HG02884 (cell line): Measurements from ENCODE around the gene ACAP3.

Experiments used
- ATAC-seq: cut with Tn5 transposase; IDR thresholded peaks from one replicate; pipeline ENCODE4 v1.9.1; 2021; ENCODE audit warnings: mild to moderate bottlenecking, moderate library complexity; ENCODE audit not compliant: unreplicated experiment

ACAP3 gene

DNA sequence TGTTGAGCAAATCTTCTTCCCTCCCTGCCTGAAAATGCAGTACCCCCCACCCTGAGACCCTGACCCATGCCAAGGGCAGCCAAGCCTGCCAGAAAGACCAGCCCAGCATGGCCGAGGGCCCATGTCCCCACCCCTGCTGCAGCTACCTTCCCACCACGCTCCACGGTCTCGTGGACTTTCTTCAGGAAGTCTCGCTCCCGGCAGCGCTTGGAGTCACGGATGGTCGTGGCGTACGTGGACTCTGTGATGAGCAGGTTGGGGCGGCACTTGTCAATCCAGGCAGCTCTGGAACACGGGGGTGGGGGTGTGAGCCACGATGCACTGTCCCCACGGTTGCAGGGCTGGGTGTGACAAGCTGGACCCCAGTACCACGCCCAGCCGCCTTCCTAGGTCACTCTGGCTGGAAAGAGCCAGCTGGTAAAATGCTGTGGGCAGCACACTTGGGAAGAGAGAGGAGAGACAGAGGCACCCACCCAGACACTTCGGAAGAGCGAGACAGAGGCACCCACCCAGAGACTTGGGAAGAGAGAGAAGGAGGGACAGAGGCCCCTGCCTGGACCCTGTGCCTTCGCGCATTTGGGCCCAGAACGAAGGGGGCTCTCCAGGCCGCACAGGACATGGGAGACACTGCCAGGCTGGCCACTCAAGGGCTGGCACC lies 7.1 kb upstream of the ACAP3 start:
- no peak for ATAC-seq

DNA sequence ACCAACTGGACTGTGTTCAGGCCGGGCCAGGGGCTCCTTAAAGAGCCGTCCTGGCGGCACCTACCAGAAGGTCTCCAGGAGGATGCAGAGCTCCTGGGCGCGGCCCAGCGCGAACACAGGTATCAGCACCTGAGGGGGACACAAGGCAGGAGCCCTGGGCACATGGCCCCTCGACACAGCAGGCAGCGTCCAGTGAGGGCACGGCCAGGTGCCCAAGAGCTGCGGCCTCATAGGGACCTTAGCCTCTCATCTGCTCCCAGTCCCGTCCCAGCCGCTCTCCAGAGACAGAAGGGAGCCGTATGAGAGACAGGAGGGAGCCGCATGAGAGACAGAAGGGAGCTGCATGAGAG lies 6.5 kb upstream of the ACAP3 start:
- no peak for ATAC-seq

DNA sequence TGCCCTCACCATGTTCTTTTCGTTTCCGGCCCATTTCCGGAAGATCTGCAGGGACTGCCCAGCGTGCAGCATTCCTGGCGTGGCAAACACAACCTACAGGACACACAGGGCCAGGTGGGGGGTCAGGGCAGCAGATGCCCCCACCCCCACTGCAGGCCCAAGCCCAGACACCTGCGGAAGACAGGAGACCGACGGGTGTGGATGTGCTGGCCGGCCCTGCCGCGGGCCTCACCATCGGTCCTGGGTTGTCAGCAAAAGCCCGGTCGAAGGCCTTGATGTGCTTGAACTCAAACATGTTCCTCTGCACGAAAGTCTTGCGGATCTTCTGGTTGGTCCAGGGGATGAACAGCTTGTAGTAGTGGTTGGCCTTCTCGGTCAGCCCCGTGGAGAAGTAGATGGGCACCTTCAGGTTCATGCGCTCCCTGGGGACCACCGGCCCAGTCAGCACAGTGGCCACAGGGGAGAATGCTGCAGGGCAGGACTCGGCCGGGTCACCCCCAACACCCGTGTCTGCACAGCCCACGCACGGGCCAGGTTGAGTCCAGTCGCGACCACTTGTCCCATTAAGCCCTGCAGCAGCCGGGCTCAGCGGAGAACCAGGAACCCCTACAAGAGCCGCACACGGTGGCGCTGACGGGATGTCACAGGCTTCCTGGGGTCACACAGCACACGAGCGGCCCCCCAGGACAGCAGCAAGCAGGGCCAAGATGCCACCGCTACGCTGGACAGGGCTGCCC lies 5.9 kb upstream of the ACAP3 start:
- no peak for ATAC-seq

DNA sequence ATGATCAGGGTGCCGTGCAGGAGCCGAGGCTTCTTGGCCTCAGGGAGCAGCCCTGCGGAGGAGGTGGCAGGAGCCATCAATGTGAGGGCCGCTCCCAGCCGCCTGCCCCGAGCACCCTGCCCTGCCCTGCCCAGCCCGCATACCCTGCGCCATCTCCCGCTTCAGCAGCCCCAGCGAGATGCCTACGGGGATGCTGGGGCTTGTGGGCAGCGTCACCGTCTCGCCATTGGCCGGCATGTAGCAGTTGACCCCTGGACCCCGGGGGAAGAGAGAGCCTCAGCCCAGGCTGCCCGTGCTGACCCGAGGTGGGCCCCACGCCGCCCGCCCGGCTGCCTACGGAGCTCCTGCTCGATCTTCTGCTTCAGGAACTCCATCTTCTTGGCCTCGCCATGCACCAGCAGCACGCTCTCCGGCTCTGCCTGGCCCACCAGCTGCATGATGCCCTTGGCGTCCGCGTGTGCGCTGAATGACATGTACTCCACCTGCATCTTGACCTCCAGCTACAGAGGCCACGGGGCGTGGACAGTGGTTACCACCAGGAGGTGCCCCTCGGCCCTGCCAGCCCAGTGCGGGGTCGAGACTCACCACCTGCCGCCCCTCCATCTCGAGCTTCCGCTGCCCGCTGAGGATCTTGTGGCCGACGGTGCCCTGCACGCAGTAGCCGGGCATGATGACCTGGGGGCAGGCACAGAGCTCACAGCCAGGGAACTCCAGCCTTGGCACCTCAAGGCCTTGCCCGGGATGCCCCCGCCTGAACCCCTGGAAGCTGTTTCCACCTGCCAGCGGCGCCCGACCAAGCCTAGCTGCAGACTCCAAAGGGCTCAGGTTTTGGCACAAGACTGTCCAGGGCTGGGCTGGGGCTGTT lies 5.0 kb upstream of the ACAP3 start:
- ATAC-seq: no peak

DNA sequence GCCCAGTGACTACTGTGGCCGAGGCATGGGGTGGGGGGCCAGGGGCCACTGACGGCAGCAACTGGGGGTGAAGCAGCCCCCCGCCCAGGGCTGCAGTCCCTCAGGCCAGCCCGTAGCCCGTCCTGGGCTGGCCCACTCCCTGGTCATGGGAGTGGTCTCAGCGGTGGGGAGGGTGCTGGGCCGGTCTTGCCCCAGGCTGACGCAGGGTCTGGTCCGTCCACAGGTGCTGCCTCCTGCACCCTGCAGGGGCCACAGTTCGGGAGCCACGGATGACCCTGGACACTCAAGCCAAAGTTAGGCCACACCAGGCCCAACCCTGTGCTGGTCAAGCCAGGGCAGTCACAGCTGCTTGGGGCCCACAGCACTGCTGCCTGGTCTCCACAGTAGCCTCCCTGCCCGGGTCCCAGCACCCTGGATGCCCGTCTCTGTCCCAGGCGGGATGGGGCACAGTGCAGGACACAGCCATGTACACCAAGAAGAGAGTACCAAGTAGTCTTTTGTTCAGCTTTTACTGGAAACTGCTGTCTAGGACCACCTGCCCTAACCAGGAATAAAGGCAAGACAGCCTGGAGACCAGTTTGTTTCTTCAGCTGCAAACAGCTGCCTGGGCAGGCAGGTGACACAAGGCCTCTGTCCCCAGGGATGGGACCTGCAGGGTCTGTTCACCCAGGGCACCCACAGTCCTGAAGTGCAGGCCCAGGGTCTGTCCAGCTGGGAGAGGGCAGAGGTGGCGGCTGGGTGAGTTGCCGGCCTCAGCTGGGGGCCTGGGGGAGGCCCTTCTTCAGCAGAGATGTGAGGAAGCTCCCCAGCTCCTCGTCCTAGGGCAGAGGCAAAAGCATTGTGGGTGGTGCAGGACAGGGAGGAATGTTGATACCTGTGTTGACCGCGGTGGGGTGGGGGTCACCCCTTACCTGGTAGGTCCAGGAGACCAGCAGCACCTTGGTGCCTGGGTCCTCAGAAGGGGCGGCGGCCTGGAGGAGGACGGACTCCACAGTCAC lies 3.7 kb upstream of the ACAP3 start:
- ATAC-seq: no peak

DNA sequence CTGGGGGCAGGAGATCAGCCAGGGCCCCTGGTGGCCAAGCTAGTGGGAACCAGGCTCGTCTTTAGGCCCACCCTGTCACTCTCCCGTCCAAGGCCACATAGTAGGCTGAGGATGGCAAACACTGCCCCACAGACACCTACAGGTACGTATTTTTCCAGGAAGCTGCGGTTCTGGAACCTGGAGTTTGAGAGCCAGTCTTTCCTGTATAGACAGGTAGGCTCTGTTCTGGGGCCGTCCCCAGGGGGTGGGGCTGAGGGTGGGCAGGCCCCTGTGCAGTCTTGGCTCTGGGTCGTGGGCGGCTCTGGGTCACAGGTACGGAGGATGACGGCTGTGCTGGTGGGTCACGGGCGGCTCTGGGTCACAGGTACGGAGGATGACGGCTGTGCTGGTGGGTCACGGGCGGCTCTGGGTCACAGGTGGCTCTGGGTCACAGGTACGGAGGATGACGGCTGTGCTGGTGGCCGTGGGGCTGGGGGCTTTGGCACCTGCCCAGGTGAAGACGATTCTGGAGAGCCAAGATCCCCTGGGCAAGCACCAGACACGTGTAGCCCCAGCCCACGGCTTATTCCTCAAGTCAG lies 2.8 kb upstream of the ACAP3 start:
- no peak for ATAC-seq

DNA sequence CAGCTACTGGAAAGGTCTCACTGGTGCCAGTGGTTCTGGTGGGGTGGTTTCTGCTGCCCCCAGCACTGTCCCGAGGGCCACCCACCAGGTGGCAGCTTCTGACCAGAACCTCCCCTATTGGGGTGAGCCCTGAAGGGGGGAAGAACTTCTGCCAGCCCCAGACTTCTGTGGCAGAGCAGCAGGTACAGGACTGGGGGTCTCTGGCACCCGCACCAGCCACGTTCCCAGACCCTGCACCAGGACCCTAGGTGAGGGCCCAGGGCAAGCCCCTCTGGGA lies 2.3 kb upstream of the ACAP3 start:
- no peak for ATAC-seq

DNA sequence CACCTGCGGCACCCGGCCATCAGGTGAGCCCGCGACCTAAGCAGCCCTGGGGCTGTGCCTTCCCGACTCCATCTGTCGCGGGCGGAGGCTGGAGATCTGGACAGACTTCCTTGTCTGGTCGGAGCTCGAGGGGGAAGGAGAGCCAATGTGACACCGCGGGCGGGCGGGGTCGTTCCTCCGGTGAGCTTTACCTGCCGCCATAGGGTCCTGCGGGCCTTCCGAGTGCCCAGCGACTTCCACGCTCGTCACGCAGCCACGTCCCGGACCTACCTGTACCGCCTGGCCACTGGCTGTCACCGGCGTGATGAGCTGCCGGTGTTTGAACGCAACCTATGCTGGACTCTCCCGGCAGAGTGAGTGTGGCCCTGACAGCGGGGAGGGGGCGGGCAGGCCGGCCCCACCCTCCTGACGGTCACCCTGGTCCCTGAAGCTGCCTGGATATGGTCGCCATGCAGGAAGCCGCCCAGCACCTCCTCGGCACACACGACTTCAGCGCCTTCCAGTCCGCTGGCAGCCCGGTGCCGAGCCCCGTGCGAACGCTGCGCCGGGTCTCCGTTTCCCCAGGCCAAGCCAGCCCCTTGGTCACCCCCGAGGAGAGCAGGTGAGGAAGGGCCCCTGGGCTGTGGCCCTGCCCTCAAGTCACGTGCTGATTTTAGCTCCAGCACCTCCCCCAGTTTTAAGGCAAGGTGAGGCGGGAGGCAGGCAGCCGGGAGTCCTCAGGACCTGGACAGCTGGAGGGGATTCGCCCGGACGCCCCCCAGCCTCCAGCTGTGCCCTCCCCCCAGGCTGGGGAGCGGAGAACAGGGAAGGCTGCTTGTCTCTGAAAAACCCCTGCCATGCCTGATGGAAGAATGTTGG lies 1.8 kb upstream of the ACAP3 start:
- ATAC-seq: peak; percentile 1

DNA sequence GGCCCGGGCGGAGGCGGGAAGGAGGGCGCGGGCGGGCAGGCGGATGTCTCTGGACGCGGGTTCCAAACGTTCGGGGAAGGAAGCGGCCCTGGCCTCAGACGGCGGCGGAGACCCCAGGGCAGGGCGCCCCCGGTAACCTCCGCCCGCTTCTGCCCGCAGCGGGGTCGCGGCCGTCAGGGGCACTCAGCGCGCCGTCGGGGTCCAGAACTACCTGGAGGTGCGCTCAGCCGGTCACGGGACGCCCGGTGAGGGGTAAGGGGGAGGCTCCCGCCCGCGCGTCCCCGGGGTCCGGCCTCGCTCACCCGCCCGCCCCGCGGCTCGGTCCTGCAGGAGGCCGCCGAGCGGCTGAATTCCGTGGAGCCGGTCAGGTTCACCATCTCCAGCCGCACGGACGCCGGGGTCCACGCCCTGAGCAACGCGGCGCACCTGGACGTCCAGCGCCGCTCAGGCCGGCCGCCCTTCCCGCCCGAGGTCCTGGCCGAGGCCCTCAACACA lies 1.1 kb upstream of the ACAP3 start:
- ATAC-seq: peak; percentile 8

DNA sequence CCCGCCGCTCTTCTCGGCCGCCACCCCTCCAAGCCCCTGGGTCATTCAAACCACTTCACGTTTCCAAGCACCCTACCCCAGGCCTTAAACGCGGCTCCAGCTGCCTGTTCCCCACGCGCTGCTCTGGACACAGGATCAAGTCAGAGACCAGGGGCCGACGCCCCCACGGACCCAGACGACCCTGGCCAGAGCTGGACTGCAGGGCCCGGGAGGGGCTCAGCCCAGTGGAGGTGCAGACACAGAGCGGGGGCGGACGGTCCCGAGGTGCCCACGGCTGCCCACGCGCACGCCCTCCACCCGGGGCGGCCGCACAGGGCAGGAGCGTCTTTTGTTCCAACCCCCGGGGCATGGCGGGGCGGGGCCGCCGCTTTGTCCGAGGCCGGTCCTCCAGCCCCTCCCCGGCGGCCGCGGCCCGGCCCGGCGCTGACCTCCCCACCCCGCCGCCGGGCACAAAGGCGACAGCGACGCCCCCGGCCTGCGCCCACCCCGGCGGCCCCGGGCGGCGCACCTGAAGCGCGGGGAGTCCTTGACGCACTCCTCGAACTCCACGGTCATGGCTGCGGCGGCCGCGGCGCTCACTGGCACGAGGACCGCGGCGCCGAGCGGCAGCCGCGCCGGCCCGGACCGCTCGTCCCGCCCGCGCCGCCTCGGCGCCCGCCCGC lies 338 bp downstream of the ACAP3 start:
- ATAC-seq: no peak

DNA sequence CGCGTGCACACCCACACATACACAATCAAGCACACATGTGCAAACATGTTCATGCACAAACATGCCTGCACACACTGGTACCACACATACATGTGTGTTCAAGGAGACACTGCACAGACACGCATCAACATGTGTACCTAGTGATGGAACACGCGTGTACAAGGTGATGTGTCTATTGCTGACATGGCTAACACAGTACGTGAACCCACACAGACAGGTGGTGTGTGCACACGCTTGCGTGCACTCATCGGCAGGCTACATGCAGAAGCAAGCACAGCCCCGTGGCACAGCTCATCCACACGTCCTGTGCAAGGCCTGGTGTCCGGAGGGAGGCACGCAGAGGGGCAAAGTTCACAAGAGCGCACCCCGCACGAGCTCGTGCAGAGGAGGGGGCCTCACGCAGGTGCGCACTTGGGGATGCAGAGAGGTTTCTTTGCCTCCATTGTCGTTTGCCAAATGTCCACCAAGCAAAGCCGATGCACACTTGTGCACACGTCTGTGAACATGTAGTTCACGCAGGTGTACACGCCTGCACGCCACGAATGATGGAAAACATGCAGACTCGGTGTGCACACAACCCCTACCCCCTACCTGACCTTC lies 969 bp downstream of the ACAP3 start:
- ATAC-seq: no peak

DNA sequence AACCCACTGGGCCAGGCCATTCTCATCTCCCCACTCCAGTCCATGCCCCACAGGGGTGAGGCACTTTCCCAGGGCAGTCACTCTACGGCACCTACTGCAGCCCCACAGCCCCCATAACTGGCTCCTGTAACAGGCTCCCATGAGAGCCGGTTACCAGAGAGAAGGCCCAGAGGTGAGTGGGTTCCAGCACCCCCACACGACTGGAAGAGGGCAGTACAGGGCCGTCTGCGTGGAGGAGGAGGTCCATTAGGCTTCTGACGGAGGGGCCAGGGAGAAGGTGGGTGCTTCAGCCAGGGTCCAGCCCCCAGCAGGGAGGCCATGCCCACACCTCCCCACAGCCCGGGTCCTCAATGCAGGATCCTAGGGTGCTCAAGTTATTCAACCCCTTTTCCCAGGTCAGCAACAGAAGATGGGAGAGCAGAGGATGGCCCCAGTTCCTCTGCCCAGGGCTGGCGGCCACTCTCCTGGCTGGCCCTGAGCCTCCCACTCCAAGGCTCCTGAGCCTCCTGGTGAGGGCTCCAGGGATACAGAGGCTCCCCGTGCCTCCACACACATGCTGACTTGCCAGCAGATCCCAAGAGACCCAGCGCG lies 1.6 kb downstream of the ACAP3 start:
- no peak for ATAC-seq

DNA sequence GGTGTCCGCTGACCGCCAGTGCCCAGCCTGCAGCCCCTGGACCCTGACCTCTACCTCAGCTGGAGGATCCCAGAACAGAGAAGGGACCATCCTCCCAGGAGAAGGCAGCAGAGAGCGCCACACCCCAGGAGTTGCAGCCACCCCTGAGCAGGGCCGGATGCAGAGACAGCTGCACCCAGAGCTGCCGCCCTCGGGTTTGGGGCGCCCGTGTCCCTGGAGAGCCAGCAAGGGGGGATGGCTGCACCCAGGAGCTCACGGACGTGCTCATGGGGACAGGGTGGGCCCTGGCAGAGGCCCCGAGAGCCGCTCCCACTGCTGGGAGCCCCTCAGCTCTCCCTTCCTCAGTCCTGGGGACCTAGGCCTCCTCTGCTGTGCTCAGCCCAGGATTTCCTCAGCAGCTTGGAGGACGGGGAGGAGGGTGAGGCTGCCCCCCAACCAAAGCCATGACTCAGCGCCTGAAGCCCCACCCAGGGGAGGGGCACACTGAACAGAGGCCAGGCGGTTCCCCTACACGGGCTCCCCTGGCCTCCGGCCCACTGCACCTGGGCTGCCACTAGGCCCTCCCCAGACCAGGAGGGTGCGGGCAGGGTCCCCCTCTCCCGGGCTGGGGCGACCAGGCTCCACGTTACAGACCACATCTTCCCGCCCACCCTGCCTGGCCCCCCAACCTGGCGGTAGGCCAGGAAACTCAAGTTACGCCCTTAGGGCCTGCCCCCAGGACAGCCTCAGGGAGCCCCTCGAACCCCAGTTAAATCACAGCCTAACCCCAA lies 2.2 kb downstream of the ACAP3 start:
- ATAC-seq: no peak

DNA sequence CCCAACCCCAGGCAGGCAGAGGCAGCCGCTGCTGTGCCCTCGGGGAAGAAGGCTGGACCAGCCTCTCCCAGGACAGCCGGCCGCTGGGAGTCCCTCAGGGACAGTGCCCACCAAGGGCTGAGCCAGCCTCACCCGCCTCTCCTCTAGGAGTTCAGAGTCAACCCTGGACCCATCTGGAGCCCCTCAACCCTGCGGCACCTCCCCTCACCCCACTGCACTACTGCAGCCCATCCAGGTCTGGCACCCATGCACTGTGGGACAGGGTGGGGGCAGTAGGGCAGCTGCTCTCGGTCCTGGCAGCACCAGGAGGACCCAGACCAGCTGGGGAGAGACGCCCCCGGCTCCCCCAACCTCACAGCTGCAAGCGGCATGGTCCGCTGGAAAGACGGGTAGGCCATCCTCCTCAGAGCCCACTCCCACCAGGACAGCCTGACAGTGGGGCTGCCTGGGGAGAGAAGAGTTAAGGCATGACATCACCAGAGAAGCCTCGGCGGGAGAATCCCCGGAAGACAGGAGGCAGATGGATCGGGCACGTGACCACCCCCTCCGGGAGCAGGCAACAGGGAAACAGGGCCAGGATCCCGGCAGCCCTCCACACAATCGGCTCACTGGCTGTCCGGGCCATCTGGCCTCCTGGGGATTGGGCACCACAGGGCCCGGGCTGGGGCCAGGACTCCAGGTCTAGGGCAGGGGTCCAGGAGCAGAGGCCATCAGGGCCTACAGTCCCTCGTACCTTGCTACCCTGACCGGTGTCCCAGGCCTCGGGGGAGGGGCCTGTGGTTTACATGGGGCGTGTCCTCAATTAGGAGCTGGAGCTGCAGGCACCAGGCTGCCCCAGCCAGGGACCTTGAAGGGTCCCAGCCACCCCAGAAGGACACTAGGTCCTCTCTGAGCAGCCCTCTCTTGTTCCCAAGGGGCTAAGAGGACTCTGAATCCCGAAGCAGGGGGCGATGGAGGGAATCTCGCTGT lies 3.1 kb downstream of the ACAP3 start:
- no peak for ATAC-seq

DNA sequence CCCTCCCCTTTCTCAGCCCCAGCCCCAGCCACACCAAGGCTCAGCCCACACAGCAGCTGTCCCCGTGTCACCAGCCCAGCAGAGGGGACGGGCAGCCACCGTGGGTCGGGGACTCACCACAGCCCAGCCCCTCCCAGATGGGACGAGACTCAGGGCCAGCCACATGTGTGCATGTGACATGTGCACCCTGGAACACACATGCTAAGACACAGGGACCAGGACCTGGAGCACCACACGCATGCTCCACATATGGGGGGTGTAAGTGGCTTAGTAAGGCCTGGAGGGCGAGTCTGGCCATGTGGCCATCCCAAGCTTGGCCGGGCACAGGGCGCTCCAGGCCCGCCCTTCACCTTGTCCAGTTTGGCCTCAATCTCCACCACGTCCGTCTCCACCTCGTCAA lies 4.0 kb downstream of the ACAP3 start:
- ATAC-seq: no peak

DNA sequence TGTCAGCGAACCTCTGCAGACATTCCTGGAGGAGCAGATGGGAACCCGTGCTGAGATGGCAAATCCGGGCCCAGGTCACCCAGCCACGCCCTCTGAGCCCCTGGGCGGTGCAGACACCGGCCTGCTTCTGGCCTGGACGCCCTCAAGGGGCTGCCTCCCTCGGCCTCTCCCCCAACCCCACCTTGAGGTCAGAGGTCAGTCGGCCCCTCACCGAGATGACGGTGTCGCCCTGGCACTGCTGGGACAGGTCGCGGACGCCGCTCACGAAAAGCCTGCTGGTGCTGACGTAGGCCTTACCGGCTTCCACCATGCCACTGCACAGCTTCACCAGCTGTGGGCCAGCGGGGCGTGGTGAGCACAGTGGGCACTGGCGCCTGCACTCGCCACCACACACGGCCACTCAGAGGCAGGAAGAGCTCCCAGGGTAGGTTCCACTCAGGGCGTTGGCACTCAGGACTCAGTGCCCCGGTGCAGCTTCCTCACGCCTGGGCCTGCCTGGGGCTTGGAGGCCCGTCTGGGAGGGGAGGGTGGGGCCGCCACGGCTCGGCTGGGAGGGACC lies 4.7 kb downstream of the ACAP3 start:
- no peak for ATAC-seq
